Thymus (tissue), 11 donors: ENCODE results near the gene EBNA1BP2. TPM values are rescaled to one million over a fixed set of nuclear protein-coding genes. Genes with fewer than 3 reads are reported as not detected.
"Not testable (repeated sequence)": the region's sequence is repeated elsewhere in the genome, so short reads cannot be mapped to it uniquely, and the experiment has no call there.

Experiments
- DNase-seq, 9 donors: peaks; one replicate each; pipeline ENCODE4 v3.0.0-alpha.2; 2013; ENCODE audit warnings: low spot score in 9 of 9, low read depth in 6 of 9, missing footprints in 1 of 9
- H3K27ac ChIP-seq, 2 donors: one replicate each; pipeline ENCODE4 v1.5.1; 2013; ENCODE audit warnings: control low read depth in 1 of 2, low read depth in 1 of 2, low read length in 1 of 2, mild to moderate bottlenecking in 1 of 2, moderate library complexity in 1 of 2
- H3K27me3 ChIP-seq, 2 donors: one replicate each; pipeline ENCODE4 v1.5.1; 2013; ENCODE audit warnings: low read length in 1 of 2; ENCODE audit not compliant: control insufficient read depth in 2 of 2, insufficient read depth in 1 of 2
- H3K36me3 ChIP-seq, 2 donors: one replicate each; pipeline ENCODE4 v1.5.1; 2013; ENCODE audit warnings: low read length in 1 of 2, mild to moderate bottlenecking in 1 of 2, moderate library complexity in 1 of 2; ENCODE audit not compliant: control insufficient read depth in 2 of 2, insufficient read depth in 2 of 2
- H3K4me1 ChIP-seq, 2 donors: one replicate each; pipeline ENCODE4 v1.5.1; 2013; ENCODE audit warnings: low read length in 2 of 2; ENCODE audit not compliant: control insufficient read depth in 2 of 2, insufficient read depth in 2 of 2
- H3K4me3 ChIP-seq, 2 donors: one replicate each; pipeline ENCODE4 v1.5.1; 2013; ENCODE audit warnings: low read length in 2 of 2, control low read depth in 1 of 2, mild to moderate bottlenecking in 1 of 2
- H3K9me3 ChIP-seq, 2 donors: one replicate each; pipeline ENCODE4 v1.5.1; 2013; ENCODE audit warnings: low read length in 1 of 2, mild to moderate bottlenecking in 1 of 2; ENCODE audit not compliant: control insufficient read depth in 2 of 2, insufficient read depth in 1 of 2
- WGBS: extraction: QIAGEN DNeasy Blood & Tissue Kit; methylation state at CpG from one replicate; pipeline ENCODE4 v1.1.7; 2013; 5-methylcytosine and 5-hydroxymethylcytosine counted together
- polyA plus RNA-seq: library from polyadenylated mRNA; stranded (reverse); fragments of 200-250 nt; gene quantifications from one replicate; pipeline ENCODE4 v1.2.3, GENCODE V29; 2013
- total RNA-seq: library from RNA; stranded (reverse); fragments of 120-200 nt; gene quantifications from one replicate; pipeline ENCODE4 v1.2.4, GENCODE V29; 2013
- donor health status: healthy.

Gene EBNA1BP2
- total and polyA plus RNA-seq, 2 donors = 41.3 to 64.1 TPM

DNA sequence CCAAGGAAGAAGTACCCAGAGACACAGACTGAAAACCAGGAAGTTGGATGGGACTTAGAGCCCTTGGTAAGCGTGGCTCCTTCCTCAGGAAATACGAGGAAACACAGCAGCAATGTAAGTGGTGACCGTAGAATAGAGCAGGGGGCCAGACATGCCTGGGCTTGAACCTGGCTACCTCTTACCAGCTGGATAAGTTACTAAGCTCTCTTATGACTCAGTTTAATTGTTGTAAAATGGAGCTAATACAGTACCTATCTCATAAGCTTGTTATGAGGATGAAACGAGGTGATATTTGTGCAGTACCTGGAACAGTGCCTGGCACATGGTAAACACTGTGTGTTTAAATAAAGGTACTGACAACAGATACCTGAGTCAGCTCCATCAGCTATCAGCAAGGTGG, 19.2 kb downstream of the EBNA1BP2 start:
- H3K36me3 ChIP-seq = no peaks in the 10 kb centered on the region
- H3K4me1 ChIP-seq = peaks cover 0 to 2% of the 10 kb centered on the region in 2 donors
- H3K4me3 ChIP-seq = no peak overlapping the region
- DNase-seq = no peak
- H3K27ac ChIP-seq = no peak overlapping the region
- H3K9me3 ChIP-seq = no peaks in the 10 kb centered on the region
- H3K27me3 ChIP-seq = peaks cover 7 to 19% of the 10 kb centered on the region in 2 donors
- 76% methylated on average over 4 of the region's 4 CpGs for WGBS

DNA sequence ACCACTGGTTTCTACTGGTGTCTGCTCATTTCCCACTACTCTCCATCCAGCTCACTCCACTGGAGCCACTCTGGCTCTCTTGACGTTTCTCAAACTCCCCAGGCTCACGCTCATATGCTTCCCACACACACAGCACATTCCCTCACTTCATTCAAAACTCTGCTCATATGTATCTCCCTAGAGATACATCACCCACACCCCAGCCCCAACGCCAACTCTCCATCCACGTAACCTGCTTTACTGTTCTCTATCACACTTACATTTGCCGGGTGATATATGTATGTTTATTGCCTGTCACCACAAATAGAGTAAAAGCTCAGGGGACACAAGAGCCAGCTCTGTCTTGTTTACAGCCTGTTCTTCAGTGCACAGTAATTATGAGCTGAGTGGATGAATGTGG, 22.2 kb downstream of the EBNA1BP2 start:
- DNase-seq = no peak
- Histone ChIP-seq H3K4me3 (no peak overlapping the region), H3K4me1 (peaks cover 2 to 8% of the 10 kb centered on the region in 2 donors), H3K27me3 (peaks cover 7 to 42% of the 10 kb centered on the region in 2 donors), H3K36me3 (no peaks in the 10 kb centered on the region), H3K9me3 (peaks cover 0 to 4% of the 10 kb centered on the region in 2 donors), H3K27ac (no peak overlapping the region)
- 95% methylated on average over 5 of the region's 5 CpGs for WGBS

DNA sequence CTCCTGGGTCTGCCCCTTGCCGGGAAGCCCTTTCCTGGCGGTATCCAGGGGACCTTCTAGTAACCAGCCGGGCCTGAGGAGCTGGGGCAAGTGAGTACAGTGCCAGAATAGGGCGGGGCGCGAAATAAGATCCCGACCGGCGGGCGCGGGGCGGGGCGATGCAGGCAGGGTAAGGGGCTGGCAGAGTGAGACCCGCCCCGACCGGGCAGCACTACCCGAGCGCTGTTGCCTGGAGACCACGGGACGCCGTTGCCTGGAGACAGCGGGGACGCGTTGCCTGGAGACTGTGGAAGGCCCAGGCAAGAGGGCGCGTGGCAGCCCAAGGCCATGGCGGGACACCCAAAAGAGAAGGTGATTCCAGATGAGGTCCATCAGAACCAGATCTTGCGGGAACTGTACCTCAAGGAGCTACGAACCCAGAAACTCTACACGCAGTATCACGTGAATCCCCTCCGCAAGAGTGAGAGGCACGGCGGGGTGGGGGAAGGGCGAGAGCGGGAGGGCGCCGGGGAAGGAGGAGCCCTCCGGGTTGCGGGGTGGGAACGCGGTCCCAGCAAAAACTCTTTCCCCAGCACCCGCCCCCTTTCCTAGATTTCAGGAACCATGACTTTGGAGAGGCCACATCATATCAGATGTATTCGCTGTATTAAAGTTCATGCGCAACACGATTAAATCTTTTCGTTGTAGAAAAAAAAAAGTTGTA, 24.3 kb downstream of the EBNA1BP2 start:
- peaks cover 7 to 56% of the 10 kb centered on the region in 2 donors for H3K27me3 ChIP-seq

DNA sequence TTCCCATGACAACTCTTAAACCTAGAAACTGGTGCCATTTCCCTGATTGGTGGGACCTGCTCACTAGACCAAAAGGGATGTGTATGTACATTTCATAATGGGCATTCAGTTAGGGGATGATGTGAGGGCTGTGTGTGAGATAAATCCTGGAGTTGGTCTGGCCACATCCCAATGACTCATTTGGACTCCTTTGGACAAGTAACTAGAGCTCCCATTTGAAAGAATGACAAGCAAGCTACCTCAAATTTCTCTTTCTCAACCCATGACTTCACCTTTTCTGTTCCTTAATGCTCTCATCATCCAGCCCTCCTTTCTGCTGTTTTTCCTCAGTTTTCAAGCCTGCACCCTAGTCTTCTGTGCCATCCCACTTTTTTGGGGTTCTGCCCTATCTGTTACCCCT, 27.9 kb downstream of the EBNA1BP2 start:
- Histone ChIP-seq H3K27me3 (peaks cover 5 to 51% of the 10 kb centered on the region in 2 donors), H3K4me1 (peaks cover 2 to 8% of the 10 kb centered on the region in 2 donors), H3K9me3 (peaks cover 0 to 4% of the 10 kb centered on the region in 2 donors), H3K4me3 (no peak overlapping the region), H3K36me3 (no peaks in the 10 kb centered on the region), H3K27ac (no peak overlapping the region)
- DNase-seq = no peak

More for the DNA sequence above, 24.3 kb downstream of the EBNA1BP2 start:
- 7% methylated on average over 47 of the region's 47 CpGs for WGBS
- peak in 8 of 9 donors; percentile 24 to 78 (median 60) for DNase-seq
- H3K4me3 ChIP-seq = peak overlapping the region in 1 of 2 donors; percentile 6
- H3K4me1 ChIP-seq = peaks cover 2 to 8% of the 10 kb centered on the region in 2 donors
- no peaks in the 10 kb centered on the region for H3K36me3 ChIP-seq
- peaks cover 0 to 4% of the 10 kb centered on the region in 2 donors for H3K9me3 ChIP-seq
- no peak overlapping the region for H3K27ac ChIP-seq

DNA sequence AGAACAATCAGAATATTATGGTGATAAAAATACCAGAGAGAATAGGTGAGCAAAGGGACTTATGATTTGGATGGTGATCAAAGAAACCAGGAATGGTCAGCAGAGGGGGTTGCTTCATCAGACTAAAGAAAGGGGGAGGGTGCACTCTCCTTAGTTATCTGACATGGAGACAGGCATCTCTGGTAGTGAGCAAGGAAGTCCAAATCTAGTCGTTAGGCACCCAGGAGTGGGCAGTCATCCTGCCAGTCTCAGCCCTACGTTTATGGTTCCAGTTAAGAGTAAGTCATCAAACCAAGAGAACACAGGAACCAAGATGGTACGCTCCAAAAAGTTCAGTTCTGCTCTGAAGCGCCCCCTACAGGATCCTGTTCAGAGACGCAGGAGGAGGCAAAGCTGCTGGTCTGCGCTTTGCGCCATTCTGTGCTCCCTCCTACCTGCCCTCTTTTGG, 28.6 kb downstream of the EBNA1BP2 start:
- Histone ChIP-seq H3K4me1 (peaks cover 2 to 8% of the 10 kb centered on the region in 2 donors), H3K9me3 (peaks cover 0 to 4% of the 10 kb centered on the region in 2 donors), H3K36me3 (no peaks in the 10 kb centered on the region), H3K27ac (no peak overlapping the region), H3K4me3 (no peak overlapping the region), H3K27me3 (peaks cover 2 to 43% of the 10 kb centered on the region in 2 donors)
- 50% methylated on average over 7 of the region's 7 CpGs for WGBS
- no peak for DNase-seq

DNA sequence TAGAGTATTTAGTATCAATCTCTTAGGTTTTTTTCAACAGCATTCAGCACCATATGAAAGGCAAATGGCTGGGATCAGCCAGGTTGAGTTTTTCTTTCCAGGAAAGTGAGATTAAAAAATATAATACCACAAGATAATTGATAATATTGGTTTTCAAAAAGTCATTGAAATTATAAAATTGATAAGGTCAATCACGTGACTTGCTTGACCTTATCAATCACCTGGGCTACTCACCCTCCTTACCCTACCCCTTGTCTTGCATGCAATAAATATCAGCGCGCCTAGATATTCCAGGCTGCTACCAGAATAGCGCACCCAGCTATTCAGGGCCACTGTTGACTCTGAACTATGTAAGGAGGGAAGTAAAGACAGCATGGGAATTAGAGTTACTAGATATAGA, 31.5 kb downstream of the EBNA1BP2 start:
- 96% methylated on average over 4 of the region's 4 CpGs for WGBS
- no peak for DNase-seq

DNA sequence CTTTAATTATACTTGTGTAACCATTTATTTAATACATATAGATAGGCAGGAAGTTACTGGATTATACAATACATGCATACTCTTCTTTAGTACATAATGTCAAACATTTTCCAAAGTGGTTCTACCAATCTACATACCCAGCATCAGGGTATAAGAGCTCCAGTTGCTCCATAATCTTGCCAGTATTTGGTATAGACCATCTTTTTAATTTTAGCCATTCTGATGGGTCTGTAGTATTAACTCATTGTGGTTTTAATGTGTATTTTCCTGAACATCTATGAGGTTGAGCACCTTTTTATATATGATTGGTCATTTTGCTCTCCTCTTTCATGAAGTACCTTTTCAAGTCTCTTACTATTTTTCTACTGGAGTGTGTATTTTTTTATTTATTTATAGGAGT, 32.1 kb downstream of the EBNA1BP2 start:
- no peak overlapping the region for H3K4me3 ChIP-seq
- no peak for DNase-seq
- H3K9me3 ChIP-seq = no peaks in the 10 kb centered on the region
- H3K36me3 ChIP-seq = no peaks in the 10 kb centered on the region
- H3K27me3 ChIP-seq = peaks cover 0 to 15% of the 10 kb centered on the region in 2 donors
- no peaks in the 10 kb centered on the region for H3K4me1 ChIP-seq
- H3K27ac ChIP-seq = no peak overlapping the region

More for the DNA sequence above, 31.5 kb downstream of the EBNA1BP2 start:
- Histone ChIP-seq H3K4me1 (no peaks in the 10 kb centered on the region), H3K36me3 (no peaks in the 10 kb centered on the region), H3K9me3 (no peaks in the 10 kb centered on the region), H3K27ac (no peak overlapping the region), H3K27me3 (peaks cover 0 to 21% of the 10 kb centered on the region in 2 donors), H3K4me3 (no peak overlapping the region)

DNA sequence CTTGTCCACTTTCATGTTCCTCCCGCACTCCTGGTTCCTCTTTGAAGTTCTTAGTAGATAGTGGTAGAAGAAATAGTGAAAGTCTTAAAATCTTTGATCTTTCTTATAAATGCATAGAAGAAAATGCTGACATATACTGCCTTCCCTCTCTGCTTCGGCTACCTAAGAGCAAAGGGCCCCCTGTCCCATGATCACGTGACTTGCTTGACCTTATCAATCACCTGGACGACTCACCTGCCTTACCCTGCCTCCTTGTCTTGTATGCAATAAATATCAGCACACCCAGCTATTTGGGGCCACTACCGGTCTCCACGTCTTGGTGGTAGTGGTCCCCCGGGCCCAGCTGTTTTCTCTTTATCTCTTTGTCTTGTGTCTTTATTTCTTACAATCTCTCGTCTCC, 32.8 kb downstream of the EBNA1BP2 start:
- not testable (repeated sequence) for H3K9me3 ChIP-seq, H3K4me3 ChIP-seq, DNase-seq, H3K36me3 ChIP-seq, H3K27ac ChIP-seq, H3K27me3 ChIP-seq, H3K4me1 ChIP-seq
- WGBS = 93% methylated on average over 8 of the region's 8 CpGs

DNA sequence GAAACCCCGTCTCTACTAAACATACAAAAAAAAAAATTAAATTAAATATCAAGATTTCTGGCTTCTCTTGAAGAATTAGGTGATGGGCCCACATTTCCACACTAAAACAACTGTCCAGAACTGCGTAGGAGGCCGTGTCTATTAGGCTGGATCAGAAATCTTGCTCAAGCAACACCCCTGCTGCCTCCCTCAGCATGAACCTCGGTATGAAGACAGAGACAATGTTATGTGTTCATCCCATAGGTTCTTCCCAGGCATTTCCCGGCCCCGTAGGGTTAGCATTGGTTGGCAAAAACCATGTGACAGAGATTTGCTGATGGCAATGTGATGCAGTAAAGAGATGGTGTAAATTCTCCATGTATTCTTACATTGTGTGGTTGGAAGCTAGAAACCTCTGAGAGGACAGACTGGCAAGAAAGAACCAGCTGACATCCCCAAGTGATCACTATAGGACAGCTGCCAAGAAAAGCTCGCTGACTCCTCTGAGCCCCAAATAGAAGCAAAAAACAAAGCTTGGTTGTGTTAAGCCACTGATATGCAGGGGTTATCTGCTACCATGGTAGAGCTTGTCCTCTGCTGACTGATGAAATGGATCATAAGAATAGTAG, 34.5 kb downstream of the EBNA1BP2 start:
- Histone ChIP-seq H3K9me3 (no peaks in the 10 kb centered on the region), H3K4me3 (no peak overlapping the region), H3K36me3 (no peaks in the 10 kb centered on the region), H3K27ac (no peak overlapping the region), H3K4me1 (no peaks in the 10 kb centered on the region), H3K27me3 (no peaks in the 10 kb centered on the region)
- WGBS = 93% methylated on average over 7 of the region's 7 CpGs
- no peak for DNase-seq
